Mucosa of rectum (tissue), 2 donors: ENCODE results near the gene ATP1A4.

ENCODE experiments used
- H3K27ac ChIP-seq, 2 donors: one replicate each; pipeline ENCODE4 v1.7.0; 2013; ENCODE audit warnings: inconsistent platforms in 2 of 2, low read depth in 2 of 2, low read length in 2 of 2
- H3K27me3 ChIP-seq, 2 donors: one replicate each; pipeline ENCODE4 v1.7.0; 2013; ENCODE audit warnings: low read length in 2 of 2; ENCODE audit not compliant: control insufficient read depth in 2 of 2, insufficient read depth in 2 of 2
- H3K36me3 ChIP-seq, 2 donors: one replicate each; pipeline ENCODE4 v1.7.0; 2013; ENCODE audit warnings: low read length in 2 of 2; ENCODE audit not compliant: control insufficient read depth in 2 of 2, insufficient read depth in 2 of 2
- H3K4me1 ChIP-seq, 2 donors: one replicate each; pipeline ENCODE4 v1.7.0; 2013; ENCODE audit warnings: low read length in 2 of 2, mild to moderate bottlenecking in 1 of 2; ENCODE audit not compliant: control insufficient read depth in 2 of 2, insufficient read depth in 2 of 2
- H3K4me3 ChIP-seq, 2 donors: one replicate each; pipeline ENCODE4 v1.7.0; 2013; ENCODE audit warnings: low read length in 2 of 2
- H3K9ac ChIP-seq, 2 donors: one replicate each; pipeline ENCODE4 v1.7.0; 2013; ENCODE audit warnings: low read length in 2 of 2, low read depth in 1 of 2, mild to moderate bottlenecking in 1 of 2
- H3K9me3 ChIP-seq, 2 donors: one replicate each; pipeline ENCODE4 v1.7.0; 2013; ENCODE audit warnings: low read length in 2 of 2; ENCODE audit not compliant: control insufficient read depth in 2 of 2
- donor health status: healthy.
- donor health status: Normal muscosa, but diverticular disease.

ATP1A4 gene

GRCh38 chr1:160130486-160130885 is 20.9 kb upstream of the ATP1A4 start:
- Histone ChIP-seq H3K27ac (no peak overlapping the region), H3K27me3 (peaks cover 0 to 3% of the 10 kb centered on the region in 2 donors), H3K4me1 (no peaks in the 10 kb centered on the region), H3K4me3 (no peak overlapping the region), H3K9me3 (no peaks in the 10 kb centered on the region), H3K36me3 (no peaks in the 10 kb centered on the region), H3K9ac (no peak overlapping the region)

- H3K9me3 ChIP-seq: no peaks in the 10 kb centered on the region
- H3K36me3 ChIP-seq: no peaks in the 10 kb centered on the region
- H3K27ac ChIP-seq: no peak overlapping the region
- peaks cover 0 to 3% of the 10 kb centered on the region in 2 donors for H3K27me3 ChIP-seq
- no peaks in the 10 kb centered on the region for H3K4me1 ChIP-seq
- H3K4me3 ChIP-seq: no peak overlapping the region
- no peak overlapping the region for H3K9ac ChIP-seq
These were observed 20.5 kb upstream of the ATP1A4 start for GRCh38 chr1:160130939-160131338.

GRCh38 chr1:160131803-160132565 is 19.4 kb upstream of the ATP1A4 start:
- Histone ChIP-seq H3K9me3 (no peaks in the 10 kb centered on the region), H3K4me1 (no peaks in the 10 kb centered on the region), H3K4me3 (no peak overlapping the region), H3K9ac (no peak overlapping the region), H3K36me3 (no peaks in the 10 kb centered on the region), H3K27me3 (peaks cover 0 to 3% of the 10 kb centered on the region in 2 donors), H3K27ac (no peak overlapping the region)

- H3K27me3 ChIP-seq: peaks cover 0 to 3% of the 10 kb centered on the region in 2 donors
- H3K4me1 ChIP-seq: no peaks in the 10 kb centered on the region
- H3K9ac ChIP-seq: no peak overlapping the region
- no peaks in the 10 kb centered on the region for H3K9me3 ChIP-seq
- no peaks in the 10 kb centered on the region for H3K36me3 ChIP-seq
- no peak overlapping the region for H3K27ac ChIP-seq
- H3K4me3 ChIP-seq: no peak overlapping the region
These were observed 17.2 kb upstream of the ATP1A4 start for GRCh38 chr1:160133990-160134770.

- no peak overlapping the region for H3K27ac ChIP-seq
- peaks cover 0 to 3% of the 10 kb centered on the region in 2 donors for H3K27me3 ChIP-seq
- no peak overlapping the region for H3K4me3 ChIP-seq
- no peaks in the 10 kb centered on the region for H3K4me1 ChIP-seq
- no peak overlapping the region for H3K9ac ChIP-seq
- H3K9me3 ChIP-seq: no peaks in the 10 kb centered on the region
- H3K36me3 ChIP-seq: no peaks in the 10 kb centered on the region
These were observed 16.4 kb upstream of the ATP1A4 start for GRCh38 chr1:160134791-160135572.

- Histone ChIP-seq H3K9ac (no peak overlapping the region), H3K4me3 (no peak overlapping the region), H3K9me3 (no peaks in the 10 kb centered on the region), H3K27ac (no peak overlapping the region), H3K36me3 (no peaks in the 10 kb centered on the region), H3K27me3 (peaks cover 0 to 3% of the 10 kb centered on the region in 2 donors), H3K4me1 (no peaks in the 10 kb centered on the region)
These were observed 15.1 kb upstream of the ATP1A4 start for GRCh38 chr1:160136121-160136925.

- peaks cover 0 to 3% of the 10 kb centered on the region in 2 donors for H3K27me3 ChIP-seq
- H3K36me3 ChIP-seq: no peaks in the 10 kb centered on the region
- H3K27ac ChIP-seq: no peak overlapping the region
- no peaks in the 10 kb centered on the region for H3K9me3 ChIP-seq
- no peak overlapping the region for H3K9ac ChIP-seq
- no peaks in the 10 kb centered on the region for H3K4me1 ChIP-seq
- H3K4me3 ChIP-seq: no peak overlapping the region
These were observed 14.5 kb upstream of the ATP1A4 start for GRCh38 chr1:160136926-160137200.

- no peak overlapping the region for H3K4me3 ChIP-seq
- H3K9ac ChIP-seq: no peak overlapping the region
- H3K27ac ChIP-seq: no peak overlapping the region
- H3K27me3 ChIP-seq: peaks cover 0 to 3% of the 10 kb centered on the region in 2 donors
- H3K9me3 ChIP-seq: no peaks in the 10 kb centered on the region
- no peaks in the 10 kb centered on the region for H3K4me1 ChIP-seq
- no peaks in the 10 kb centered on the region for H3K36me3 ChIP-seq
These were observed 14.1 kb upstream of the ATP1A4 start for GRCh38 chr1:160137216-160137862.

- Histone ChIP-seq H3K9ac (no peak overlapping the region), H3K4me1 (no peaks in the 10 kb centered on the region), H3K9me3 (no peaks in the 10 kb centered on the region), H3K36me3 (no peaks in the 10 kb centered on the region), H3K4me3 (no peak overlapping the region), H3K27me3 (peaks cover 0 to 3% of the 10 kb centered on the region in 2 donors), H3K27ac (no peak overlapping the region)
These were observed 11.6 kb upstream of the ATP1A4 start for GRCh38 chr1:160139840-160140239.
